GM23248 (cell line): ENCODE data around the gene FNDC11. TPM values are rescaled to one million over a fixed set of nuclear protein-coding genes. Genes with fewer than 3 reads are reported as not detected.
"Not testable (repeated sequence)": the region's sequence is repeated elsewhere in the genome, so short reads cannot be mapped to it uniquely, and the experiment has no call there.

Experiments used
- DNase-seq: peaks from one replicate; pipeline ENCODE4 v3.0.0-alpha.2; 2015
- H2AFZ ChIP-seq: fragments of 200-600 bp; sonication (generic); 2 replicates; pipeline ENCODE4 v1.6.1; 2016; ENCODE audit warnings: antibody characterized with exemption
- H3F3A ChIP-seq: fragments of 200-600 bp; sonication (generic); 2 replicates; pipeline ENCODE4 v1.6.1; 2016; ENCODE audit warnings: mild to moderate bottlenecking, antibody characterized with exemption, mixed run types; ENCODE audit not compliant: insufficient read depth
- H3K27ac ChIP-seq: fragments of 200-600 bp; sonication (generic); 2 replicates; pipeline ENCODE4 v1.5.1; 2016; ENCODE audit warnings: mild to moderate bottlenecking
- H3K27me3 ChIP-seq: fragments of 200-600 bp; sonication (generic); replicated peaks from 2 replicates; pipeline ENCODE4 v1.6.1; 2016; ENCODE audit warnings: mild to moderate bottlenecking; ENCODE audit not compliant: insufficient read depth
- H3K36me3 ChIP-seq: fragments of 200-600 bp; sonication (generic); 2 replicates; pipeline ENCODE4 v1.6.1; 2016; ENCODE audit warnings: low read depth, mild to moderate bottlenecking
- H3K4me1 ChIP-seq: fragments of 200-600 bp; sonication (generic); 2 replicates; pipeline ENCODE4 v1.6.1; 2016; ENCODE audit warnings: mild to moderate bottlenecking; ENCODE audit not compliant: insufficient read depth
- H3K4me2 ChIP-seq: fragments of 200-600 bp; sonication (generic); one replicate; pipeline ENCODE4 v1.6.1; 2016; ENCODE audit warnings: mild to moderate bottlenecking; ENCODE audit not compliant: unreplicated experiment
- H3K4me3 ChIP-seq: fragments of 200-600 bp; sonication (generic); 2 replicates; pipeline ENCODE4 v1.5.1; 2016; ENCODE audit warnings: mild to moderate bottlenecking
- H3K79me2 ChIP-seq: fragments of 200-600 bp; sonication (generic); 2 replicates; pipeline ENCODE4 v1.6.1; 2016; ENCODE audit warnings: mild to moderate bottlenecking; ENCODE audit not compliant: insufficient read depth
- H3K9ac ChIP-seq: fragments of 200-600 bp; sonication (generic); 2 replicates; pipeline ENCODE4 v1.6.1; 2016; ENCODE audit warnings: mild to moderate bottlenecking
- H3K9me2 ChIP-seq: fragments of 200-600 bp; sonication (generic); 2 replicates; pipeline ENCODE4 v1.6.1; 2016; ENCODE audit warnings: mixed run types, mild to moderate bottlenecking, moderate library complexity; ENCODE audit not compliant: insufficient read depth
- H3K9me3 ChIP-seq: fragments of 200-600 bp; sonication (generic); one replicate; pipeline ENCODE4 v1.6.1; 2017; ENCODE audit warnings: low read depth
- H4K20me1 ChIP-seq: fragments of 200-600 bp; sonication (generic); 2 replicates; pipeline ENCODE4 v1.6.0; 2016; ENCODE audit not compliant: insufficient read depth
- EZH2 ChIP-seq: fragments of 200-600 bp; sonication (generic); IDR thresholded peaks from 2 replicates; pipeline ENCODE4 v1.6.1; 2018; ENCODE audit warnings: antibody characterized with exemption, mild to moderate bottlenecking; ENCODE audit not compliant: insufficient read depth, poor library complexity, severe bottlenecking
- EZH2phosphoT487 ChIP-seq: fragments of 200-600 bp; sonication (generic); IDR thresholded peaks from 2 replicates; pipeline ENCODE4 v1.6.1; 2018; ENCODE audit warnings: antibody characterized with exemption, moderate library complexity, mild to moderate bottlenecking, low read depth; ENCODE audit not compliant: insufficient read depth
- WGBS, 2 experiments: methylation state at CpG; one replicate each; pipeline ENCODE4 v1.1.6; 2015 to 2017; ENCODE audit warnings: low lambda C conversion rate in 2 of 2, low coverage in 1 of 2; ENCODE audit errors: missing lambda C conversion rate in 2 of 2; 5-methylcytosine and 5-hydroxymethylcytosine counted together
- in situ Hi-C: fragments of 300-500 bp; cut with MboI; formaldehyde crosslinking; loops from 2 replicates; pipeline ENCODE4 v1.15.0; 2020
- polyA plus RNA-seq: library from polyadenylated mRNA; unstranded; fragments of >200 nt; fragmentation: Nextera tagmentation; extraction: Ambion mirVana; gene quantifications from 2 replicates; pipeline ENCODE4 v1.2.1, GENCODE V29; 2016
- total RNA-seq: library from RNA; depleted of rRNA; stranded (reverse); fragments of >200 nt; shearing (Covaris generic); gene quantifications from 2 replicates; pipeline ENCODE4 v1.2.3, GENCODE V29; 2014

The FNDC11 gene
- total and polyA plus RNA-seq, 2 experiments from 2014 or later: 0.15 to 0.65 TPM

DNA sequence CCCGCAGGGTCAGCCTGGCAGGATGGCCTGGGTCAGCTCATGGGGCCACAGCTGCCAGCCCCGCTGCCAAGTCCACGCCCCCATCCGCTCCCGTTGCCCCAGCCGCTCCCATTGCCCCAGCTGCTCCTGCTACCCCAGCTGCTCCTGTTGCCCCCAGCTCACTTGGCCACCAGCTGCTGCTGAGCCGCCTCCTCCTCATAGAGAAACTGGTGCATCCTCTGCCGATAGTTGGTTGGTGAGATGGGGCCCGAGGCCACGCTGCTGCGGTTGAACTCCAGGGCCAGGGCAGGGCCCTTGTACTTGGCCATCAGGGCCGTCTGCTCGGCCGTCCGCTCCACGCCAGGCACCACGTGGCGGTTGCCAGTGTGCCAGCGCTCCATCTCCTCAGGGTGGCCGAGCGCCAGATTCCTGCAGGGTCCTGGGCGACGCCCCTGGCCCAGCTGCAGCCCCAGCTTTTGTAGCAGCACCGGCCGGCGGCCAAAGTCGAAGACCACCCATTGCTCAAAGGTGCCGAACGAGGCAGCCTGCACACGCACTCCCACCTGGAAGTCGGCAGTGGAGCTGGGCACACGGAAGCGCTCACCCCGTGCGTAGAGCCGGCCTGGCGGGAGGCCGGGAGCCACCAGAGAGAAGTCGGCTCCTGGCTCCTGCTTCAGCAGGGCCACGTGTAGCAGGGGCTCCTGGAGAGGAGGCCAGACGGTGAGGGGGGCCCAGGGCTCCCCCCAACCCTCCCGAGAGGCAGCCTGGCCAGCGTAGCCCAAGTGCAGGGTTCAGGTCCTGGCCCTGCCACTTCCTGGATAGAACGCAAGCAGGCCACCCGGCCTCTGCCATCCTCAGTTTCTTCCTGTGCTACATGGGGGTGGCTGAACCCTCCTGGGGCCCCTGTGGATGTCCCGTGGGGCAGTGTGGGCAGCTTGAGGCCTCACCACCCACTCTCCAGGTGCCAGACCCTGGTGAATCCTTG is 15.3 kb downstream of the FNDC11 start:
- in situ Hi-C loops: no loop called here
- DNase-seq: no peak
- TF ChIP-seq EZH2phosphoT487 (no peak), EZH2 (no peak)
- no peaks in the 10 kb centered on the region for H3K9me2 ChIP-seq
- no peak overlapping the region for H3K9ac ChIP-seq
- H3K79me2 ChIP-seq: 0 out of 2 replicates have a peak, but pooled peaks cover 8% of the 10 kb centered on the region
- no peak overlapping the region for H3K4me2 ChIP-seq
- no peaks in the 10 kb centered on the region for H4K20me1 ChIP-seq
- H3K27ac ChIP-seq: no peak overlapping the region
- no peak overlapping the region for H2AFZ ChIP-seq
- H3K36me3 ChIP-seq: no peaks in the 10 kb centered on the region
- H3K4me3 ChIP-seq: no peak overlapping the region
- no peaks in the 10 kb centered on the region for H3K4me1 ChIP-seq
- 84 to 85% methylated on average over 31 to 46 of the region's 46 CpGs for WGBS, 2 experiments
- no peaks in the 10 kb centered on the region for H3F3A ChIP-seq
- no peaks in the 10 kb centered on the region for H3K27me3 ChIP-seq
- no peaks in the 10 kb centered on the region for H3K9me3 ChIP-seq

DNA sequence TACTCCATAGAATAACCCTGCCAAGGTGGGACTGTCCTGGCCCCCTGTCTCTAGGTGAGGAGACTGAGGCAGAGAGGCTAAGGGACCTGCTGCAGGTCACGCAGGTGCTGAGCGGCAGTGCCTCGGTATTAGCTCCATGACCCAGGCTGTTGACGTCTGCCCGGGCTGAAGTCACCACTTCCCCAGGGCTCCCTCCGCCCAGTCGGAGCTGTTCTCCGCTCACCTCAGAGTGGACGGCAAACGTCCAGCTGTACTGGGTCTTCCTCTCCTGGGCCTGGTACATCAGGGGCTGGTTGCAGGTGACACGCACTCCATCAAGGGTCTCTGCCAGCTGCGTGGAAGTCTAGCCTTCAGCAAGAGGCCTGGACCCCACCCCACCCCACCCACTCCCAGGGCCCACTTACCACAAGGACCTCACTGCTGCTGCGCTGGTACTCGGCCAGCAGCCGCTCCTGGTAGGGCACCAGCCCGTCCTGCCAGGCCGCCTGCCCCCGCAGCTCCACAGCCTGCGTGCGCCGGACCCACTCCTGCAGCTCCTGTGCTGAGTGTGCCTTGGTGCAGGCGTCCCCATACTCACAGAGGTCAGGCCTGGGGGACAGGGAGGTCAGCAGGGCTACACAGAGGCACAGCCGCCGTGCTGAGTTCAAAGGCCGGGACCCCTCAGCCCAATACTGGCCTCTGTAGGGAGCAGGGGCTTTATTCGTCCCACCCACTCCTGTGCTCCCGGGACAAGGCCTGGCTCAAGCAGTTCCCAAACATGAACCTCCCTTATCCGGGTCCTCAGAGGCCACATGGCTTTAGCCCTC is 16.5 kb downstream of the FNDC11 start:
- H2AFZ ChIP-seq: no peak overlapping the region
- H3K9me3 ChIP-seq: no peaks in the 10 kb centered on the region
- H3K4me3 ChIP-seq: no peak overlapping the region
- H3K4me2 ChIP-seq: no peak overlapping the region
- no peaks in the 10 kb centered on the region for H3K36me3 ChIP-seq
- H4K20me1 ChIP-seq: no peaks in the 10 kb centered on the region
- TF ChIP-seq EZH2 (no peak), EZH2phosphoT487 (no peak)
- no peak overlapping the region for H3K9ac ChIP-seq
- H3K79me2 ChIP-seq: 0 out of 2 replicates have a peak, but pooled peaks cover 8% of the 10 kb centered on the region
- H3K27ac ChIP-seq: no peak overlapping the region
- 0 out of 2 replicates have a peak, but pooled peaks cover 5% of the 10 kb centered on the region for H3K4me1 ChIP-seq
- no peak for DNase-seq
- H3K9me2 ChIP-seq: no peaks in the 10 kb centered on the region
- WGBS, 2 experiments: 88 to 90% methylated on average over 23 to 28 of the region's 28 CpGs
- peaks cover 9% of the 10 kb centered on the region; the same call in 1 of the 2 replicates for H3F3A ChIP-seq
- H3K27me3 ChIP-seq: no peaks in the 10 kb centered on the region
- in situ Hi-C loops: no loop called here

DNA sequence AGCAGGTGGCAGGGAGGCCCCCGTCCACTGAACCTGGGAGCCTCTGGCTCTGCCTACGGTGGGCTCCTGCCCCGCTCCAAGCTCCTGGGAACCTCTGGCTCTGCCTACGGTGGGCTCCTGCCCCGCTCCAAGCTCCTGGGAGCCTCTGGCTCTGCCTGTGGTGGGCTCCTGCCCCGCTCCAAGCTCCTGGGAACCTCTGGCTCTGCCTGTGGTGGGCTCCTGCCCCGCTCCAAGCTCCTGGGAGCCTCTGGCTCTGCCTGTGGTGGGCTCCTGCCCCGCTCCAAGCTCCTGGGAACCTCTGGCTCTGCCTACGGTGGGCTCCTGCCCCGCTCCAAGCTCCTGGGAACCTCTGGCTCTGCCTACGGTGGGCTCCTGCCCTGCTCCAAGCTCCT is 17.1 kb downstream of the FNDC11 start:
- H3K27ac ChIP-seq, H3K4me3 ChIP-seq, H3K4me2 ChIP-seq, H4K20me1 ChIP-seq, H3K27me3 ChIP-seq, H3K9me2 ChIP-seq, H3K79me2 ChIP-seq, H3K9me3 ChIP-seq, H2AFZ ChIP-seq, DNase-seq, in situ Hi-C loops, H3K9ac ChIP-seq, H3K4me1 ChIP-seq, H3K36me3 ChIP-seq: not testable (repeated sequence)
- peaks cover 15% of the 10 kb centered on the region; the same call in 1 of the 2 replicates for H3F3A ChIP-seq
- WGBS, 2 experiments: 79 to 100% methylated on average over 2 to 11 of the region's 11 CpGs

DNA sequence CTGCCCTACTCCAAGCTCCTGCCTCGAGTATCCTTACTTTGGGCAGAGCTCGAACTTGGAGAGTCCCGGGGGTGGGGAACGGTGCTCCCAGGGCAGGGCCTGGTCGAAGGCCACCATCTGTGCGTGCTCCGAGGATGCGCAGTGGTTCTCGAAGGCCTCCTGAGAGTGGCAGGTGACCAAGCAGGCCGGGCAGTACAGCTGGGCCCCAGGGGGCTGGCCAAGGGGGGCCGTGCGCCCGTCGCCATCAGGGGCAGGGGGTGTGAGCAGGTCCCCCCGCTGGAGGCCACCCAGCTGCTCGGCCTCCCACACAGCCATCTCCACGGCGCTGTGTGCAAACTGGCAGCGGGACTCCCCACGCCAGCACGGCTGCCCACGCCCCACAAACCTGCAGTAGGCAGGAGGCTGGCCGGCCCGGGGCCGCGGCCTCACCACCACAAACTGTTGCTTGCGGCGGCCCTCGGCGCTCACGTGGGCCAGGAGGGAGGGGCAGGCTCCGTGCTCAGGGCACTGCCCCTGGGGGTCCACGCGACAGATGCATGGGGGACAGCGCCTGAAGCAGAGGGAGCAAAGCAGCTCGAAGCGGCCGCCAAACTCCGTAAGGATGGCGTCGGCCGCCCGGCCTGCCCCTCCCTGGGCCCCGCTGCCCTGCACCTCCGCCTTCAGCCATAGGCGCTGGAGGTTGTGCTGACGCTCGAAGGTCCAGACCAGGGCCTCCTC is 18.3 kb downstream of the FNDC11 start:
- H3K9me3 ChIP-seq: no peaks in the 10 kb centered on the region
- H3F3A ChIP-seq: peaks cover 15% of the 10 kb centered on the region; the same call in 1 of the 2 replicates
- 0 out of 2 replicates have a peak, but pooled peaks cover 10% of the 10 kb centered on the region for H3K4me1 ChIP-seq
- H3K9me2 ChIP-seq: no peaks in the 10 kb centered on the region
- in situ Hi-C loops: no loop called here
- H3K27ac ChIP-seq: no peak overlapping the region
- H4K20me1 ChIP-seq: no peaks in the 10 kb centered on the region
- no peak overlapping the region for H3K4me2 ChIP-seq
- no peaks in the 10 kb centered on the region for H3K27me3 ChIP-seq
- no peaks in the 10 kb centered on the region for H3K36me3 ChIP-seq
- no peak for DNase-seq
- no peak overlapping the region for H3K9ac ChIP-seq
- no peak overlapping the region for H3K4me3 ChIP-seq
- H2AFZ ChIP-seq: no peak overlapping the region
- WGBS, 2 experiments: 92 to 95% methylated on average over 42 to 48 of the region's 48 CpGs
- H3K79me2 ChIP-seq: 0 out of 2 replicates have a peak, but pooled peaks cover 8% of the 10 kb centered on the region
- no peak for TF ChIP-seq EZH2phosphoT487
- no peak for TF ChIP-seq EZH2
